GM12865 (cell line): ENCODE data around the gene DYRK3.
"Not testable (repeated sequence)": the region's sequence is repeated elsewhere in the genome, so short reads cannot be mapped to it uniquely, and the experiment has no call there.

Source experiments
- DNase-seq: peaks from one replicate; pipeline ENCODE4 v3.0.0; 2010; ENCODE audit warnings: low read depth
- H3K4me3 ChIP-seq: 2 replicates; pipeline ENCODE4 v1.5.1; 2011; ENCODE audit warnings: mild to moderate bottlenecking, low read depth, low read length, control low read depth
- TF ChIP-seq, protein P1 (sequence below): IDR thresholded peaks from 2 replicates; pipeline ENCODE4 v1.5.1; 2011; ENCODE audit warnings: low read length, control low read depth, low read depth, inconsistent platforms; ENCODE audit not compliant: insufficient read depth; ENCODE audit errors: missing control alignments

Gene DYRK3

DNA sequence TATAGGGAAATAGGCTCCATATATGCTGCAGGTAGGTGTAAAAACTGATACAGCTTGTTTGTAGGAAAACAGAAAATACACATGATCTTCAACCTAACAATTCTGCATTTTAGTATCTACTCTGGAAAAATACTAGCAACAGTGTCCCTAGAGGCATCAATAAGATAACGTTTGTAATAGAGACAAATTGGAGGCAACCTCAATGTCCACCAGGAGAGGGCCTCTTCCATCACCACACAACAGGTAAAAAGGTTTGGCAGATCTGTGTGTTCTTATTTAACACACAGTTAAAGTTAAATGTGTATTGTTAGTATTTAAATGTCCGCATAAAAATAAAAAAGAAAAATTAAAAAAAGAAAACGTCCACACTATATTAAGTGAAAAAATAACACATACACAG lies 28.5 kb upstream of the DYRK3 start:
- peak; percentile 65 for DNase-seq
- H3K4me3 ChIP-seq, result no peak overlapping the region
- TF ChIP-seq, protein P1, sequence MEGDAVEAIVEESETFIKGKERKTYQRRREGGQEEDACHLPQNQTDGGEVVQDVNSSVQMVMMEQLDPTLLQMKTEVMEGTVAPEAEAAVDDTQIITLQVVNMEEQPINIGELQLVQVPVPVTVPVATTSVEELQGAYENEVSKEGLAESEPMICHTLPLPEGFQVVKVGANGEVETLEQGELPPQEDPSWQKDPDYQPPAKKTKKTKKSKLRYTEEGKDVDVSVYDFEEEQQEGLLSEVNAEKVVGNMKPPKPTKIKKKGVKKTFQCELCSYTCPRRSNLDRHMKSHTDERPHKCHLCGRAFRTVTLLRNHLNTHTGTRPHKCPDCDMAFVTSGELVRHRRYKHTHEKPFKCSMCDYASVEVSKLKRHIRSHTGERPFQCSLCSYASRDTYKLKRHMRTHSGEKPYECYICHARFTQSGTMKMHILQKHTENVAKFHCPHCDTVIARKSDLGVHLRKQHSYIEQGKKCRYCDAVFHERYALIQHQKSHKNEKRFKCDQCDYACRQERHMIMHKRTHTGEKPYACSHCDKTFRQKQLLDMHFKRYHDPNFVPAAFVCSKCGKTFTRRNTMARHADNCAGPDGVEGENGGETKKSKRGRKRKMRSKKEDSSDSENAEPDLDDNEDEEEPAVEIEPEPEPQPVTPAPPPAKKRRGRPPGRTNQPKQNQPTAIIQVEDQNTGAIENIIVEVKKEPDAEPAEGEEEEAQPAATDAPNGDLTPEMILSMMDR, result peak; percentile 48

DNA sequence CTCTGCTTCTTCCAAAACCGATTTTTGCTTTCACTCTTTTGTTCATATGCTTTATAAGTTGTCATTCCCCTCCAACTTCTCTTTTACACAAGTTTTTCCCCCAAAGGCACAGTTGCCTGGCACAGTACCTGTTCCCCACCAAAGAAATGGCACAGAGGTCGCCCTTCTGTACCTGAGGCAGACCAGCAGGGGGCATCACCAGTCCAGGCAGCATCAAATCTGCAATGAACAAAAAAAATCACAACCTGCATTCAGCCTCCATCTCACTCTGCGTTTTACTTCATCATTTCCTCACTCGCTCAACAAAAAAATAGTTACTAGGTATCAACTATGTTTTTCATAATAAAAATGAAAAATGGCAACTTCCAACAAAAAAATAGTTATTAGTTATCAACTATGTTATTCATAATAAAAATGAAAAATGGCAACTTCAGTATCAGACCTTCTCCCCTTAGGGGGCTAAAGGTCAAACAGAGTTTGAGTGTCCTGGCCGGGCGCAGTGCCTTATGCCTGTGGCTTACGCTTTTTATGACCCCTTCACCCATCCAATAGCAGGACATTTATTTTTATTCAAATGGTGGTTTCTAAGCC lies 27.1 kb upstream of the DYRK3 start:
- H3K4me3 ChIP-seq, result peak overlapping the region; percentile 31
- TF ChIP-seq, protein P1, result peak; percentile 84
- DNase-seq, result peak; percentile 77

DNA sequence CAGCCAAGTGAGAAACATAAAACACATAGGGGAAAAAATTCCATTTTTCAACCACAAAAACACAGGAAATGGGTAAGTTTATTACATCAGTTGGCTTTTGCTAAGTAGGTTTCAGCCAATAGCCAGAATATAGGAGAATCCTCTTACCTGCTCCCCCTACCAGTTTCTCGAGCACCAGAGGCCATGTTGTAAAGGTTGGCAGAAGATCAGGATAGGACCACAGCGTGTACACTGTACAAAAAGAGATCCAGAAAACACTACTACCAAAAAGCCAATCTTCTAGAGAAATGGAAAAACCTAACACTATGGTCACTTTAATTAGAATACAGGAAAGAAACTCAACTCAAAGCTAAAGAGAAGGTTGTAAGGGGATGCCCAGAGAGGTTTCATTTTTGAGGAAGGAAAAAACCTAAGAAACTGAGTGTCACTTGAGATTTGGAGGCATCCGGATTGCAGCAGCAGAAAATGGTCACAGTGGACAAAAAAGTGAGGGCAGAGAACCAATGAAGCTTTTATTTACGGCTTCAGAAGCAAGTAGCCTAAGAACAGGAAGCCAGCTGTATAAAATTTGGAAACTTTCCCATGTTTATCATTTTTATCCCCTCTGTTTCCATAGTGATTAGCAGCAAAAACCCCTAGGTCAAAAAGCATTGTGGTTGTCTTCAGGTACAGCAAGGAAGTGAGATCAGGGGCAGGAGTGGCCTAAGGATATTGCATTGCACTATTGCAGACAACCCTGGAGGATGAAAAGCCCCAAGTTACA lies 25.9 kb upstream of the DYRK3 start:
- peak; percentile 84 for DNase-seq
- H3K4me3 ChIP-seq, result peak overlapping the region; percentile 31
- TF ChIP-seq, protein P1, result no peak

DNA sequence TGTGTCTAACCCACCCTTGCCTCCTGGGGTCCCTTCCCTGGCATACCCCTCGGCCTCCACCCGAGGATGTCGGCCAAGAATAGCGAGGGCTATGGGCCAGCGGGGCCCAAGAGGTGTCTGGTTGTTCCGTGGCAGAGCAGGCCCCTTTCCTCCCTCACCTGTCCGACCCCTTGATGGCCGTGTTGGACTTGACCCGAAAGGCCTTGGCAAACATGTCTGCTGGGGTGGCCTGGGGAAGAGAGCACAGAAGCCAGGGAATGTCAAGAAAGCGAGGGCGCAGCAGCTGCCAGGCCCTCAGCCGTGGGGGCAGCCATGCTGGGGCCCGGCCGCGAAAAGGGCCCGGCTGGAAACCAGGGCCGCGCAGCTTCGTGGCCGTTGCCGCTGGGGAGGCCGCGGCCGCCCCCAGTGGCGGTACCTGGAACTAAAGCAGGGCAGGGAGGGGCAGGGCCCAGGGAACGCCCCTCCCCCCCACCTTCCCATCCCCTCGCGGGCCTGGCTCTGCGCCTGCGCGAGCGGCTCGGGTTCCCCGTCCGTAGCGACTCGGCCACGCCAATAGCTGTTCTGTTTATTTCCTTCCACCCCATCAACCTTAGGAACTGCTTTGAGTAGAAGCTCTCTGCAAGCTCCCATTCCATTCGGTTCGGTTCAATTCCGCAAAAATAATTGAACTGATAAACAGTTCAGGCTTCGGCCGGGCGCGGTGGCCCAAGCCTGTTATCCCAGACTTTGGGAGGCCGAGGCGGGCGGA lies 23.0 kb upstream of the DYRK3 start, which contains the start of gene EIF2D:
Gene EIF2D (minus strand): TSS at position 337 of the 748 bp plus-strand sequence. CDS start 123 bp downstream, at position 214.
- TF ChIP-seq, protein P1, result peak; percentile 96
- peak within 1 kb of the TSS; percentile 98 for H3K4me3 ChIP-seq
- peak; percentile 96 for DNase-seq

DNA sequence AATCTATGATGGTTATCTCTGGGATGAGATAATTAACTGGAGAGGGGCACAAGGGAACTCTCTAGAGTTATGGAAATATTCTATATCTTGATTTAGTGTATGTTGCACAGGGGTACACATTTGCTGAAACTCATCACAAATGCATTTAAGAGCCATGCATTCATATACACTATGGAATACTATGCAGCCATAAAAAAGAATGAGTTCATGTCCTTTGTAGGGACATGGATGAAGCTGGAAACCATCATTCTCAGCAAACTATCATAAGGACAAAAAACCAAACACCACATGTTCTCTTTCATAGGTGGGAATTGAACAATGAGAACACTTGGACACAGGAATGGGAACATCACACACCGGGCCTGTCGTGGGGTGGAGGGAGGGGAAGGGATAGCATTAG lies 8.9 kb upstream of the DYRK3 start:
- DNase-seq, H3K4me3 ChIP-seq: not testable (repeated sequence)

DNA sequence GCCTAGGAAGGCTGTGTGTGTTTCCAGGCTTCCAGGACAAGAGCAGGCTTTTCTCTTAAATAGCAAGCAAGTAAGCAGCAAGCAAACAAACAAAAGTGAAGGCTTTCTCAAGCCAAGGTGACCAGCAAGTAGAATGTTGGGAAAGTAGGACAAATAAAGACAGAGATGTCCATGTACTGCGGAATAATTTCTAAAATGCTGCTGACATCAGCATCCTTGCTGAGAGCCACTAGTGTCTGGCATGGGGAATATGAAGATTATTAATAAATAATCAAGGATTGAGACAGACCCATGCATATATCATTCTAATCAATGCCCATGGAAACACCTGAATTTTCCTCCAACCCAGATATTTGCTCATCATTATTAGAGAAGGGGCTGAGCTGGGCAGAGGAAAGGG lies 6.4 kb upstream of the DYRK3 start:
- TF ChIP-seq, protein P1, result no peak
- no peak for DNase-seq
- no peak overlapping the region for H3K4me3 ChIP-seq

DNA sequence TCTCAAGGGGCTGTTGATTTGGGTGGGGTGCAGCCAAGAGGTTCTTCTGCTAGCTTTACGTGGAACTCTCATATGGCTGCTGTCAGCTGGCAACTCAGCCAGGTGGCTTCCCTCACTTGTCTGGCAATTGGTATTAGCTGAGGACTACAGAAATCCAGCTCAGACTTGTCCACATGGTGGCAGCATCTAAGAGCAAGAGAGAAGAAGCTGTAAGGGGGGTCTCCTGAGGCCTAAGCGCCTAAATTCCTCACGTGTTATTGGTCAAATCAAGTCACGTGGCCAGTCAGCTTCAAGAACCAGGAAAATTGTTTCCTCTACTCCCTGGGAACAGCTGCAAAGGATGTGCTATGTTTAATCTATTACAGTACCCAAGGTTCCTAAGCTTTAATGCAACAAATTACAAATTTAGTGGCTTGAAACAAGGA lies 4.2 kb upstream of the DYRK3 start:
- DNase-seq, result peak; percentile 88
- no peak overlapping the region for H3K4me3 ChIP-seq
- TF ChIP-seq, protein P1, result peak; percentile 51
